ENCODE data around the gene ZNF280B. TPM values are rescaled to one million over a fixed set of nuclear protein-coding genes. Genes with fewer than 3 reads are reported as not detected.

ZNF280B gene
- total and polyA plus RNA-seq, 2 of the 13 experiments (the other 11 are each of a cell fraction or from before 2014, with no cell fraction given): 3.7 to 3.9 TPM

- peak; percentile 68 for TF ChIP-seq IKZF5 (CRISPR knock-in tag; IDR thresholded peaks at IDR 0.05)
- no peak for TF ChIP-seq ZBTB38 (CRISPR knock-in tag; IDR thresholded peaks at IDR 0.05)
- no peak for TF ChIP-seq SIX1 (CRISPR knock-in tag; IDR thresholded peaks at IDR 0.05; ENCODE audit: borderline replicate concordance)
- no peak; the same call in 1 of the 2 replicates for TF ChIP-seq ZNF879 (CRISPR knock-in tag; IDR thresholded peaks at IDR 0.05)
- no peak for TF ChIP-seq ZNF274 (CRISPR knock-in tag; IDR thresholded peaks at IDR 0.05)
- TF ChIP-seq ZNF407 (CRISPR knock-in tag; IDR thresholded peaks at IDR 0.05; ENCODE audit: not compliant biosample characterization): no peak
- no peak for TF ChIP-seq ZNF552 (CRISPR knock-in tag; IDR thresholded peaks at IDR 0.05; ENCODE audit: borderline replicate concordance)
- TF ChIP-seq NFE2 (CRISPR knock-in tag; IDR thresholded peaks at IDR 0.05): no peak
- TF ChIP-seq ISL2 (CRISPR knock-in tag; IDR thresholded peaks at IDR 0.05): peak; percentile 43; the same call in 1 of the 2 replicates
- no peak for TF ChIP-seq ZNF383 (CRISPR knock-in tag; IDR thresholded peaks at IDR 0.05; ENCODE audit: borderline replicate concordance)
- TF ChIP-seq ZNF142 (CRISPR knock-in tag; IDR thresholded peaks at IDR 0.05): no peak
- no peak for TF ChIP-seq NFATC3 (CRISPR knock-in tag; IDR thresholded peaks at IDR 0.05)
- no peak for TF ChIP-seq DNMT1 (CRISPR knock-in tag; IDR thresholded peaks at IDR 0.05)
Observed at GRCh38 chr22:22508274-22509176, at the start of gene ZNF280B (continued).

Data from HepG2 (cell line).